ENCODE data around the gene ESF1. TPM values are rescaled to one million over a fixed set of nuclear protein-coding genes. Genes with fewer than 3 reads are reported as not detected.

Gene ESF1
- total RNA-seq, 4 donors from 2014 or later = 14.9 to 28.0 (median 16.5) TPM

GRCh38 chr20:13791540-13792459, 7.1 kb upstream of the ESF1 start:
- no peak overlapping the region for H3K27ac ChIP-seq

GRCh38 chr20:13790708-13791107, 6.0 kb upstream of the ESF1 start:
- no peaks in the 10 kb centered on the region for H3K9me3 ChIP-seq
- 89 to 90% methylated on average over 2 of the region's 2 CpGs for WGBS, 2 donors
- H3K36me3 ChIP-seq = peaks cover 0 to 64% (median 0%) of the 10 kb centered on the region in 3 donors
- TF ChIP-seq CTCF (IDR thresholded peaks at IDR 0.05) (no peak), EP300 (IDR thresholded peaks at IDR 0.05) (no peak), POLR2A (IDR thresholded peaks at IDR 0.05) (no peak)
- H3K4me3 ChIP-seq = no peak overlapping the region
- no peak for DNase-seq (ENCODE audit: low spot score in 2 of 2)
- peaks cover 0 to 32% (median 11%) of the 10 kb centered on the region in 4 donors for H3K4me1 ChIP-seq
- no peaks in the 10 kb centered on the region for H3K27me3 ChIP-seq
- H3K27ac ChIP-seq = no peak overlapping the region

More at GRCh38 chr20:13791540-13792459, 7.1 kb upstream of the ESF1 start:
- Histone ChIP-seq H3K36me3 (peaks cover 0 to 74% (median 3%) of the 10 kb centered on the region in 3 donors), H3K4me3 (no peak overlapping the region), H3K9me3 (no peaks in the 10 kb centered on the region), H3K27me3 (no peaks in the 10 kb centered on the region), H3K4me1 (peaks cover 0 to 21% (median 2%) of the 10 kb centered on the region in 4 donors)
- no peak for DNase-seq (ENCODE audit: low spot score in 2 of 2)
- 62 to 71% methylated on average over 2 of the region's 2 CpGs for WGBS, 2 donors
- TF ChIP-seq POLR2A (IDR thresholded peaks at IDR 0.05) (no peak), CTCF (IDR thresholded peaks at IDR 0.05) (no peak), EP300 (IDR thresholded peaks at IDR 0.05) (no peak)

DNA sequence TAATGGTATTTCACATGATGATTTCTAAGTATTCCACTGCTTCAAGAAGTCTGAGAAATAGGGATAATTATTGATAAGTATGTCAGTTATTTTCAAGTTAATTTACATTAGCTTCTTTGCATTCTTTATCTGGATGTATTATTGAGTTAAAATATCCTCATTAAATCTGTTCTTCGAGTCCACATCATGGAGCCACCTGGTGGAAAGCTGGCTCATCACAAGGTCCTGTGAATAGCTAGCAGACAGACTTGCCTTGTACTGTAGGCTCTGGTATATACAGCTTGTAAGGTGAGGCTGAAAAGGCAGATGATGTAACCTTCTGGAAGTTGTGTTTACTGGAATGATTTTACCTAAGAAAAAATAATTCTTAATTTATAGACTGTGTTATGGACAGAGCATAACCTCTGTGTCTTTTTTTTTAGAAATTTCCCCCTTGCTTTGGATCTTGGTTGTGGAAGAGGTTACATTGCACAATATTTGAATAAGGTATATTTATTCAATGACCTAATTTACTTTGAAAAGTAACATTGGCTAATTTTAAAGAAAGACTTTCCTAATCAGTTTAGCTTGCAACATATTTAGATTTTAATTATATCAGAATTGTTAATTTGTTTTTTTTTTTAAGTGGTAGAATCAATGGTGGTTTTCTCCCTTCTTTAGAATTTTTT, 3.6 kb upstream of the ESF1 start:
- Histone ChIP-seq H3K4me3 (no peak overlapping the region), H3K9me3 (no peaks in the 10 kb centered on the region), H3K4me1 (peaks cover 0 to 43% (median 21%) of the 10 kb centered on the region in 4 donors), H3K27me3 (no peaks in the 10 kb centered on the region), H3K36me3 (peaks cover 0 to 39% (median 0%) of the 10 kb centered on the region in 3 donors), H3K27ac (no peak overlapping the region)
- no peak for TF ChIP-seq POLR2A (IDR thresholded peaks at IDR 0.05)
- peak; percentile 13 to 39 (median 16) for TF ChIP-seq CTCF (IDR thresholded peaks at IDR 0.05)
- DNase-seq (ENCODE audit: low spot score in 2 of 2) = peak in 1 of 2 donors; percentile 32
- 0% methylated on average over 1 of the region's 1 CpG for WGBS, 2 donors

- peaks cover 0 to 47% (median 24%) of the 10 kb centered on the region in 4 donors for H3K4me1 ChIP-seq
- no peak for TF ChIP-seq CTCF (IDR thresholded peaks at IDR 0.05)
- no peak for TF ChIP-seq POLR2A (IDR thresholded peaks at IDR 0.05)
- no peak for TF ChIP-seq EP300 (IDR thresholded peaks at IDR 0.05)
- no peak overlapping the region for H3K27ac ChIP-seq
- H3K36me3 ChIP-seq = peaks cover 0 to 30% (median 0%) of the 10 kb centered on the region in 3 donors
- H3K9me3 ChIP-seq = no peaks in the 10 kb centered on the region
- H3K27me3 ChIP-seq = no peaks in the 10 kb centered on the region
- WGBS, 2 donors = 70 to 74% methylated on average over 8 of the region's 8 CpGs
- H3K4me3 ChIP-seq = peak overlapping the region in 3 of 4 donors; percentile 75 to 98 (median 87)
- DNase-seq (ENCODE audit: low spot score in 2 of 2) = no peak
Measured at GRCh38 chr20:13786143-13786828, 1.6 kb upstream of the ESF1 start.
